ENCODE results near the gene TRAM2. TPM values are rescaled to one million over a fixed set of nuclear protein-coding genes. Genes with fewer than 3 reads are reported as not detected.

TRAM2 gene
- total RNA-seq, 1 donor from 2014 or later: 16.8 TPM

- DNase-seq: no peak
Observed at GRCh38 chr6:52594221-52594620, 17.4 kb upstream of the TRAM2 start.

GRCh38 chr6:52591832-52592231, 15.0 kb upstream of the TRAM2 start:
- DNase-seq: no peak

DNA sequence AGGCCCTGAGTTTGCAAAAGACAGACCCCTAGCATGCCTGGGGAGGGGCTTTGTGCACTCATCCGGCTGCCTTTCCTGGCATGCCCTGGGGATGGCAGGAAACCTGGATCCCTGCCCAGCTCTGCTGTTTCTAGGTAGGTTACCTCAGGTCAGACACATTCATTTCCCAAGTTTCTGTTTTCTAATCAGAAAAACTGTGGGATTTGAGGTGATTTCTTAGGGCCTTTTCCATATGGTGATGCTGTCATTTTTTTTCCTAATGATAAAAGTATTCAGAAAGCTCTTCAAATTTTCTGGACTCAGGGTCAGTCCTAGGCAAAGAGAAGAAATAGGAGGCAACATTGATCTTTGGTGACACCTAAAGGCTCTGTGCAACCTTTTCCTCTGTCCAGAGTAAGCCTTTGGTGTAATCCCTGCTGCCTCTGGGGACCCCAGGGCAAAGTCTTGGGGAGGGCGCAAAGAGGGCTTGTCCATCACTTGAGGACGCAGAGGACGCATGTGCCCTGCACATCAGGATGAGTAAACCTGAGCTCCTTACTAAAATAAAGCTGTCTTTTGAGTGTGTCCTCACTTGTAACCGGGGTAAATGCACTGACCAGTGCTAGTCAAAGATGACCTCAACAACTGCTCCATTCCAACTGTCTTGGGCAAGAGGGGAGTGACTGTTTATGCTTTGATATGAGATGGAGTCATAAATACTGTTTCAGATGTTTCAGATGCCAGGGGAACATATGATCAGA, 13.5 kb upstream of the TRAM2 start:
- DNase-seq: no peak

- no peak for DNase-seq
Observed at GRCh38 chr6:52588710-52589091, 11.8 kb upstream of the TRAM2 start.

DNA sequence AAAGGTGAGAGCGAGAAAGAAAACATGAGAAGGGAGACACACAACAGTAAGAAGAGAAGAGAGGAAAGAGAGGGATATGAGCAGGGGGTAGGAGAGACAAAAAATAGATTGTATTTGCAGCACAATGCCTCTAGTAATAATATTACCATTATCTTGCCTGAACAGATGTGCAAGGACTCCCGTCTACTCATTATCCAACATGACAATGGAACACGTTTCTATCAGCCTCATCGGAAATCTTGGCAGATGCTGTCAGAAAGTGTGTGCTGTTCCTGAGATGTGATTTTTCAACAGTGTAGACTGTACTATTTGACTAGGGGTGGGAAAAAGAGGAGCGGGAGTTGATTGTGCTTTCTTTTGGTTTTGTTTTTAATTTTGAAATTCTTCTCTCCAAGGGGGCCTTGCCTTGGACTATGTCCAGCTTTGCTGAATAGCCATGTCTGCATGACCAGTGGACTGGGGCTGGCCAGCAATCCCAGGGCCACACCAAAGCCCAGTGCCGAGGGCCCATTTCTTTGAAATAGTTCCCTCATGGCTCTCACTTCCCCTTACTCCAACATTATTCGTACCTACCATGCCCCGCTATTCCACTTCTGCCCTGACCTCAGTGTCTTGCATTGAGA, 11.3 kb upstream of the TRAM2 start:
- no peak for DNase-seq

DNA sequence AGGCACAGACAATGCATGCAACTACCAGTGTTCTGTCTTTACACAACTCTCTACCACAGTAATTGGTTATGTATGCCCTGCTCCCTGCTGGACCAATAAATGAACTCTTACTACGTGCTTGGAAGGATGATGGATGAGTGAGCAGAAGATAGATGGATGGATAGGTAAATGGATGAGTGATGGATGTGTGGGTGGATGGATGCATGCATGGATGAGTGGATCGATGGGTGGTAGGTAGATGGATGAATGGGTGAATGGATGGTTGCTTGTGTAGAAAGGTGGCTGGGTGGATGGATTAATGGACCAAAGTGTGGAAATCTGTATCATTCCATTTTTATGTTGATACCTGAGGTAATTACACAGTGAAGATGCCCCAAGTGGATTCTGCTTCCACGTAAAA, 10.1 kb upstream of the TRAM2 start:
- DNase-seq: no peak

- no peak for DNase-seq
Observed at GRCh38 chr6:52584203-52584602, 7.3 kb upstream of the TRAM2 start.

DNA sequence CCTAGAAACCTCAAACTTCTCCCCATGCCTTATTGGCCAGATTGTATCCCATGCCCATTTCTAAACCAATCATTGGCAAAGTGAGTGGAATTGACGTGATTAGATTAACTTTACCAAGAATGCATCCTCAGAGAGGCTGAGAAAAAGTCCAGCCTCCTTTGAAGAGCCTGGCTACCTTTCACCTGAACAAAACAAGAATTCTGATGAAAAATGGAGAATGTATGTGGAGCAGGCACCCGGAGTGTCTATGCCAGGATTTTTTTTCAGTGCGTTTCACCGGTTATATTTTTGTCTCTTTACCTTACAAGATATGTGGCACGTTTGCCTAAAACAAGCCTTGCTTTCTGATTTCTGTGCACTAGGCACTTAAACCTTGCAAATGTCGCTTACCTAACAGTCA, 6.1 kb upstream of the TRAM2 start:
- DNase-seq: no peak

DNA sequence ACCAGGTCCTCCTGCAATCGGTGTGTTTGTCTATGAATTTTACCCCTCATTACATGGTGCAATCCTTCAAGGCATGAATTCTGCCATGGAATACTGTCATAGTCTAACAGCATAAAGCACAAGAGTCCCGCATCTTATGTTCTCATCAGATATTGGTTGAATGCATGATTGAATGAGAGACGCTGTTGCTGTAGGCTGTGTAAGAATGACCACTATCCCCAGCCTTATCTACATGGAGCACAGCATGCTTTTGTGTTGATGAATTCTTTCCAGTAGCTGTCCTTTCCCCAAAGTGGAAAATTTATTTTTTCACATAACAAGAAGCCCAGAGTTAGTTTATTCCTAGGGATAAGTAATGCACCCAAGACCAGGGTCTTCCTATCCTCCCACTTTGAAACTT, 5.6 kb upstream of the TRAM2 start:
- no peak for DNase-seq

GRCh38 chr6:52580905-52581304, 4.0 kb upstream of the TRAM2 start:
- no peak for DNase-seq

DNA sequence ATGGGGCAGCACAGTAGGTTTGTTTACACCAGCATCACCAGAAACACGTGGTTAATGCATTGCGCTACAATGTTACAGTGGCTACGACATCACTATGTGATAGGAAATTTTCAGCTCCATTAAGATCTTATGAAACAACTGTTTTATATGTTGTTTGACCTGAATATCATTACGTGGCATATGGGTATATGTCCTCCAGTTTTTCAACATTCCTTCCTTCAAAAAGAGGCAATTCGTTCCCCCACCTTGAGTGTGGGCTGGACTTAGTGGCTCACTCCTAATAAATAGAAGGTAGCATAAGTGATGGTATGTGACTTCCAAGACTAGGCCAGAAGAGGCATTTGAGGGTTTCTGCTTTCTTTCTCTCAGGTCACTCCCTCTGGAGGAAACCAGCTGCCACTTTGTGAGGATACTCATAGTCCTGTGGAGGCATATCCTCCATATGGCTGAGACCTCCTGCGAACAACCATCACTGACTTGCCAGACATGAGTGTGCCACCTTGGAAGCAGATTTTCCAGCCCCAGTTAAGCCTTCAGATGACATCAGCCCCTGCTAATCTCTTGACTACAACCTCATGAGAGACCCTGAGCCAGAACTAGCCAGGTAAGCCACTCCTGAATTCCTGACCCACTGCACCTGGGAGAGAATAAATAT, 2.3 kb upstream of the TRAM2 start:
- no peak for DNase-seq

GRCh38 chr6:52577778-52578463, 1.1 kb upstream of the TRAM2 start:
- DNase-seq: no peak

DNA sequence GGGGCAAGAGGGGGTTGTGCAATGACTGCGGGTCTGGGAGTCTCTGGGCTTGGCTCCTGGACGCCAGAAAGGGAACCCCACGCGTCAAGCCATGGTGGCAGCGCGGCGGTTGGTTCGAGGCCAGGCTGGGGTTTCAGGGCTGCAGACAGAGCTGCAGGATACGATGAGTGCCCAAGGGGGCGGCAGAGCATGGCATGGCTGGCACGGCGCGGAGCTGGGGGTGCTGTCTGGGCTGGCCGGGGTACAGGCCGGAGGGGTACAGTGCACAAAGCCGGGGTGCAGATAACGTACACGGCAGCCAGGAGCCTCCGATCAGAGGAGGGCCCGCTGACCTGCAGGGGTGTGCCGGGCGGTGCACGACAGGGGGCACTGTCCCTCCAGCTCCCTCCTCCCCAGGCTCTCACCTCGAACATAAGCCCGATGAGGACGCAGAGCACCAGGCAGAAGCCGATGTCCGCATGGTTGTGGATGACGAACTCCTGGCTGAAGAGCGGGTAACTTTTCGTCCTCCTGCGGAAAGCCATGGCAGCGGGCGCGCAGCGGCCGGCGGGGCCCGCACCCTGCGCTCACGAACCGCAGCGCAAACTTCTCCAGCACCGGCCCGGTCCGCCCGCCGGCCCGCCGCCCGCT, 353 bp downstream of the TRAM2 start:
- DNase-seq: no peak

DNA sequence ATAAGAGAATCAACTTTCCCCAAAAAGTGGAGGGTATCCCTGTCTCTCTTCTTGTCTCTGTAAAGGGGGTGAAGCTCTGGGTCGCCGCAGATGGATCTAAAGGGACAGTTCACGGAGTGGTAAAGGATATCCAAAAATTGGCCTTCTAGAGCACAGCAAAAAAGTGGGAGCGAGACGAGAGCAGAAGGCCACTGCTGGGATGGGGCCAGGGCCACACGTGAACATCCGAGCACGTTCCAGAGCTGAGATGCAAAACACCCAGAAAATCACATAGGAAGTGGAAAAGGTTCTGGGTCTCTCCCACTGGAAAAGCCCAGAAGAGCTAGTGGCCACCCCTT, 837 bp downstream of the TRAM2 start:
- DNase-seq: no peak

DNA sequence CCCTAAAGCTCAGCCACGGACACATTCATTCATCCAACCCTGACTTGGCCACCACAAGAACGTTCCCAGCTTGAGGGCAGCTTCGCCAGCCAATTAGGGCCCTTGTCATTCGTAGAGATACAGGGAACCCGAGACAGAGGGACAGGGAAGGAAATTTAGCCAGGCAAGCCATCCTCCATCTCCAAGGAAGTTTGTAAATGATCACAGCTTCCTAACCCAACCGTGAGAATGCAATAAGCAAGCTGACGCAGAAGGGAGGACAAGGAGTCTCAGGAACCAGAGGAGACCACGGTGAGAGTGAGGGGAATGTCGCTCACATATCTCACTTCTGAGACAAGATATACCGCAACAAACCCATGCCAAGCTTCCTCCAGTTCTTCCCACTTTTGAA, 1.4 kb downstream of the TRAM2 start:
- DNase-seq: no peak

DNA sequence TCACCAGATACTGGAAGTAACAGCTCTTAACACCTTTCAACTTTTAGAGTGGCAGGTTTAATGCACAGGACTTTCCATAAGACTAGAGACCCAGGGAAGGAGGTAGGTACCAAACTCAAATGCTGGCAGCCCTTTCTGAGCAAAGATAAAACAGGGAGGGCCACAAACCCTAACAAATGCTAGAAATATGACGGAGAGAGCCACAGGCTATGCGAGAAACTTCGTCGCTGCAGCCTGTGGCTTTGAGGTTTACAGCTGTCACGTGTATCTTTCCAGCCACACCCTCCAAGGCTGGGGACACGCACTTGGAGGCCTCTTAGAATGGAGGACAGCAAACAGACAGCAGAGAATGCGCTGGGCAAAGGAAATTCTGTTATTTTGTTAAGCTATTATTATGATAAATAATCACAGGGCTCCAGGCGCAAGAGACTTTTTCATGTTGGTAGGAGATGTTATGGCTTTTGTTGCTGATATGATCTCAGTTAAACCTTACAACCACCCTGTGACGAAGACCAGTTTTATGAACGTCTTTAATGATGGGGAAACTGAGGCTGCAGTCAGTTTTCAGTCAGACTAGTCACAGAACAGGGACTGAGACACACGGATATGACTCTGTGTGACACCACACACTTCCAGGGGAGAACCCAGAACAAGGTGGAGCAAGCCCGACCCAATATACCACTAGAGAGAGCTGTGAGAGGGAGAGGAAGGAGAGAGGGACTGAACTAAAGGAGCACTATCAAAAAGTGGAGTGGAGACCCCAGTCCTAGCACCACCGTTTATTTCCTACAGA, 2.0 kb downstream of the TRAM2 start:
- peak; percentile 30 for DNase-seq

DNA sequence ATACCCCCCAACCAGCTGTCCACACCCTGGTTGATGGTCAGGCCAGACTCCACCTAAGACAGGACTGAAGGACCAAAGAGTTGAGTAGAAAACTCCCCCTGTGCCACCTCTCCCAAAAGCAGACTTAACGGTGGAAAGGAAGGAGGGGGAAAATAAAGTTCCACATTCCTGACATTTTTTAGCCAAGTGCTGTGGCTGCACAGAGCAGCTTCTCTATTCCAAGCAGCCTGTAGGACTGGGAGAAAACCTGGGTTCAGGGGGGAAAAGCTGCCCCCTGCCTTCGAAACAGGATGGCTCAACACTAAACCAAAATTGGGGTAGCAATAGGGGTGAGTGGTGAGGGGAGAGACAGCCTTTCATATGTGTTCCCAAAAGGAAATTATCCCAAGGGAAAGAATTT, 3.6 kb downstream of the TRAM2 start:
- peak; percentile 29 for DNase-seq

DNA sequence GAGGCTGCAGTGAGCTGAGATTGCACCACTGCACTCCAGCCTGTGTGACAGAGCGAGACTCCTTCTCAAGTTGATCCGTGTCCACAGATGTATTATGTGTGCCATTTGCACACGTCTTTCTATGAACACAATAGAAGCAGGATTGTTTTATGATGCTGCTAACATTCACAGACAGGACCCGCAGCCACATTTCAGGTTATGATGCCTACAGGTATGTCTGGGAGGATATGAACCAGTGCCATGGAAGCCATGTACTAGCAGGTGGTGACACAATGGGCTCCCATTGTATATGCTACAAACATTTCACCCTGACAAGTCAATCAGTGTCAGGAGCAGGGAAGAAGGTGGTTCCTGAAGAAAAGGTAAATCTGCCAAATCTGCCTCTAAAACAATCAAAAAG, 4.3 kb downstream of the TRAM2 start:
- DNase-seq: no peak

DNA sequence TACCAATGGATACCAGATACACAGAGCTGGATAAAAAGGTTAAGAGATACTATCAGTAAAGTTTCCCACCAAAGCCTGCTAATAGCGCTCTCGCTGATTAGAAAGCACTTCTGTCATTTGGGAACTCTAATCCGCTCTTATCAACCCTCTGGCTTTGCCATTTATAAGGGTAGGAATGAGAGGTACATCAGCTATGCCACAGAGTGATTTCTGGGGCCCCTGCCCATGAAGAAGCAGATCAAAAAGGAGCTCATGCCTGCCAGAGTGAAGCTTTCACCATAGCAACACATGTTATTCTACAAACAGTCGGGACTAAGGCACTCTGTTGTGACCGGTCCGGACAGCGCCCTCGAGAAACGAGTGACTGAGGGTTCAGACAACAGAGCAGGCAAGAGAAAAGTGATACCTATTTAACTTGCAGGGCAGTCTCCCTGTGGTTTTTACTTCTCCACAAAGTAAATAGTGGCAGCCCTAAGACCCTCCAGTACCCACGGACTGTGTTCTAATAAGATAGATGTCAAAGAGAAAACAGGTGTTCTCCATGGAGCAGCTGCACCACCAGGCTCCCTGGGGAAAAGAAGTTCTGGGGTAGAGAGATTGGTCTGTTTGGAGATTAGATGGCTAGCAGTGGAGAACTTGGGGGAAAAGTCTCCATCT, 5.6 kb downstream of the TRAM2 start:
- no peak for DNase-seq

DNA sequence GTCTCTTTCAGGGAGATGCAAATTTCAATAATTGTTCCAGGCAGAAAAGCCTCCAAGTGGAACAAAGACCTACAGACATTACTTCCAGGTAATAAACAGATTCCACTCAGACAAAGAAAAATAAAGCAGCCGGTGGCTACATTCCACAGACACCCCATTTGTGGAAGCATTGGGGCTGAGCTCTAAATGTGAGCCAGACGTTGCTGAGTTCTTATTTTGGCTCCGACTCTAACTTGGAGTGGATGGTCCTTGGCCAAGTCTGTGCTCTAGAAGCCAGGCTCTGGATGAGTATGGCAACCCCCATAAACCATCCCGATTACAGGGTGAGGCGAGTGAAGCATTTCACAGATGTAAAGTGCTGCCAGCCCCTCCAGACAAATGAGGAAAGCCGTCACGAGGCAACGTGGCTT, 6.6 kb downstream of the TRAM2 start:
- peak; percentile 32 for DNase-seq

DNA sequence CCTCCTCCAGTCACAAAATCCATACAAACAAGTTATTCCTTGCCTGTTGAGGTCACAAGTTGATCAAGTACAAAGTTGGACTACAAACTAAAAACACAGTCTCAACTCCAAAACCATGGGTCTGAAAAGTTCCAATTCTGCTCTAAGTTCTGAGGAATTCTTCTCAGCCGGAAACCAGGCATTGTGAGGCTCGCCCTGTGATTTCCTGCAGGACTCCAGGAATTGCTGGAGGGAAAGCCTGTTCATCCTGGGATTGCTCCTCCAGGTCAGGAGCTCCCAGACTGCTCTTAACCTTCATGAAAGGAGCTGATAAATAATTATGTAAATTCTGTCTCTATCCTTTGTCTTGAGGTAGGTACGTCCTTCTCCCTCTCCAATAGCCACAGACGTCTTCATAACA, 8.5 kb downstream of the TRAM2 start:
- DNase-seq: no peak

Data from skin of body (tissue), 2 donors.